Pancreas (tissue), 10 donors: ENCODE data around the gene GDI2. TPM values are rescaled to one million over a fixed set of nuclear protein-coding genes. Genes with fewer than 3 reads are reported as not detected.

Experiments
- ATAC-seq, 4 donors: fragments of 200-7000 bp; cut with Tn5 transposase; one replicate each; pipeline versions ENCODE4 v1.8.0 to v1.9.1; 2020; ENCODE audit warnings: mild to moderate bottlenecking in 4 of 4, moderate library complexity in 4 of 4
- DNase-seq, 6 donors: peaks; one replicate each; pipeline ENCODE4 v3.0.0-alpha.2; 2020
- FAIRE-seq: peaks from 2 replicates; lab custom pipeline; 2012; peaks lifted over from hg19 to GRCh38; lab: Jason Lieb, UNC
- H3K27ac ChIP-seq, 4 donors: fragments of 200-600 bp; sonication (generic); 1 replicate in 3 of 4; 2 replicates in 1 of 4; pipeline versions ENCODE4 v1.5.0 to v1.8.0; 2020
- H3K27me3 ChIP-seq, 4 donors: fragments of 200-600 bp; one replicate each; pipeline ENCODE4 v1.8.0; 2021
- H3K36me3 ChIP-seq, 3 donors: fragments of 200-600 bp; sonication (generic) in 1 of 3; one replicate each; pipeline versions ENCODE4 v1.5.0 to v1.8.0; 2020 to 2021
- H3K4me1 ChIP-seq, 3 donors: fragments of 200-600 bp; one replicate each; pipeline ENCODE4 v1.8.0; 2021
- H3K4me3 ChIP-seq, 4 donors: fragments of 200-600 bp; sonication (generic) in 2 of 4; one replicate each; pipeline versions ENCODE4 v1.5.0 to v1.8.0; 2020 to 2021
- H3K9me3 ChIP-seq, 4 donors: fragments of 200-600 bp; one replicate each; pipeline ENCODE4 v1.8.0; 2021
- CTCF ChIP-seq, 4 donors: fragments of 200-600 bp; sonication (generic) in 3 of 4; IDR thresholded peaks; one replicate each; pipeline versions ENCODE4 v1.5.0 to v1.8.0; 2021; ENCODE audit warnings: antibody characterized with exemption in 4 of 4
- WGBS, 2 donors: extraction: QIAGEN DNeasy Blood & Tissue Kit; methylation state at CpG; one replicate each; pipeline ENCODE4 v1.1.7; 2013; 5-methylcytosine and 5-hydroxymethylcytosine counted together
- intact Hi-C, 3 donors: fragments of 100-400 bp; cut with DNase I; formaldehyde crosslinking; loops; one replicate each; pipeline versions ENCODE4 v1.11.1 to v1.14.2; 2022
- polyA plus RNA-seq, 2 donors: library from polyadenylated mRNA; stranded (reverse); fragments of 200-250 nt; gene quantifications; one replicate each; pipeline ENCODE4 v1.2.3, GENCODE V29; 2013
- total RNA-seq, 6 donors: library from RNA; stranded (reverse); fragmentation: NEBNext Ultra II Directional in 4 of 6; extraction: Animal tissue kit (Norgen Biotek cat#: 25700) in 4 of 6; gene quantifications; one replicate each; pipeline versions ENCODE4 v1.2.1 to v1.2.4, GENCODE V29; 2021 to 2023
- donor health status: healthy with polysubstance abuse.
- donor health status: DM: no; HTN: no; CAD: no; lungs with moderate emphysema.
- donor health status: DM: no; HTN: no; CAD: no.
- donor health status: control.
- donor health status: control.
- donor health status: Bipolar disorder and iron deficiency.
- donor health status: DM: yes; HTN: yes; CAD: no.
- donor health status: DM: no; HTN: no; CAD: no.
- donor health status: DM: no; HTN: no; CAD: no.
- donor health status: DM: yes; HTN: yes; CAD: no.

The GDI2 gene
- total and polyA plus RNA-seq, 8 donors, result 46.5 to 171 (median 129) TPM

- ATAC-seq, result peak; percentile 44 to 81 (median 73)
- TF ChIP-seq CTCF (IDR thresholded peaks at IDR 0.05), result no peak
- no peak overlapping the region for H3K4me3 ChIP-seq
- H3K4me1 ChIP-seq, result peaks cover 4 to 15% (median 8%) of the 10 kb centered on the region in 3 donors
- no peak for FAIRE-seq
- intact Hi-C loops, result no loop called here
- H3K36me3 ChIP-seq, result peaks cover 0 to 14% (median 0%) of the 10 kb centered on the region in 3 donors
- no peak for DNase-seq
- 31 to 36% methylated on average over 3 of the region's 3 CpGs for WGBS, 2 donors
- no peaks in the 10 kb centered on the region for H3K27me3 ChIP-seq
- no peaks in the 10 kb centered on the region for H3K9me3 ChIP-seq
- peak overlapping the region in 2 of 4 donors; percentile 2 to 19 for H3K27ac ChIP-seq
Measured at GRCh38 chr10:5776881-5777197, 36.4 kb downstream of the GDI2 start.

- Histone ChIP-seq H3K27ac (peak overlapping the region in 2 of 4 donors; percentile 2 to 19), H3K4me1 (peaks cover 4 to 15% (median 8%) of the 10 kb centered on the region in 3 donors), H3K9me3 (no peaks in the 10 kb centered on the region), H3K36me3 (peaks cover 0 to 9% (median 0%) of the 10 kb centered on the region in 3 donors), H3K27me3 (no peaks in the 10 kb centered on the region), H3K4me3 (no peak overlapping the region)
- FAIRE-seq (no peak), ATAC-seq (peak in 2 of 4 donors; percentile 12 to 17), DNase-seq (no peak)
- WGBS, 2 donors, result 83 to 84% methylated on average over 7 of the region's 7 CpGs
- intact Hi-C loops, result no loop called here
- no peak for TF ChIP-seq CTCF (IDR thresholded peaks at IDR 0.05)
Measured at GRCh38 chr10:5776136-5776880, 36.9 kb downstream of the GDI2 start.

GRCh38 chr10:5775685-5776084 is 37.5 kb downstream of the GDI2 start:
- peak in 3 of 4 donors; percentile 24 to 35 (median 32) for ATAC-seq
- Histone ChIP-seq H3K27me3 (no peaks in the 10 kb centered on the region), H3K4me1 (peaks cover 4 to 15% (median 8%) of the 10 kb centered on the region in 3 donors), H3K4me3 (no peak overlapping the region), H3K36me3 (peaks cover 0 to 9% (median 0%) of the 10 kb centered on the region in 3 donors), H3K27ac (no peak overlapping the region), H3K9me3 (no peaks in the 10 kb centered on the region)
- intact Hi-C loops, result no loop called here
- no peak for TF ChIP-seq CTCF (IDR thresholded peaks at IDR 0.05)
- FAIRE-seq, result no peak
- 88 to 92% methylated on average over 16 of the region's 16 CpGs for WGBS, 2 donors
- DNase-seq, result no peak

- FAIRE-seq, result no peak
- DNase-seq, result no peak
- Histone ChIP-seq H3K27me3 (no peaks in the 10 kb centered on the region), H3K36me3 (peaks cover 0 to 9% (median 0%) of the 10 kb centered on the region in 3 donors), H3K4me3 (no peak overlapping the region), H3K4me1 (peaks cover 4 to 15% (median 8%) of the 10 kb centered on the region in 3 donors), H3K27ac (no peak overlapping the region), H3K9me3 (no peaks in the 10 kb centered on the region)
- TF ChIP-seq CTCF (IDR thresholded peaks at IDR 0.05), result no peak
- intact Hi-C loops, result no loop called here
- WGBS, 2 donors, result 94 to 98% methylated on average over 8 of the region's 8 CpGs
- peak in 2 of 4 donors; percentile 9 to 13 for ATAC-seq
Measured at GRCh38 chr10:5774987-5775620, 38.1 kb downstream of the GDI2 start.
